ENCODE measurements around the gene NHSL1.

NHSL1 gene

DNA sequence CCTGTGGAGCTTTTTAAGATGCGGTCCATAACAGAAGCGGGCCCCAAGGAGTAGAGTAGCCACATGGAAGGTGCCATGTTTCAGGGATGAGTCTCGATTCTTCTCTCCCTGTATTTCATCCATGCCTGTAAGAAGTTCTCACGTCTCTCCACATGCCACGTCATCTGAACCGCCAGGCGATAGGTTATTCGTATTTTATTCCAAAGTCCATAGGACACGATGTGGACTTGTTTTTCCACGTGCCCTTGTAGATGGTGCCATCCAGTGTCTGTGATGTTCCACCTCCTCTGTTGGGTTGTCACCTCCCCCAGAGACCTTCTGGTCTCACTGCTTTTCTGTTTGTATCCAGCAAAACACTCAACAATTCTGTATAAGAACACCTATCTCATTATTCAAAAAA lies 77.7 kb downstream of the NHSL1 start:
- H3K27ac ChIP-seq (ENCODE audit: low read length) = no peak overlapping the region
- no peak overlapping the region for H3K4me2 ChIP-seq (ENCODE audit: insufficient read depth, low read length)
- ATAC-seq (ENCODE audit: insufficient read depth, low read depth) = no peak
- no peak overlapping the region for H2AFZ ChIP-seq (ENCODE audit: low read depth, low read length)
- no peak overlapping the region for H3K4me3 ChIP-seq (ENCODE audit: low read depth in 1 of 2, low read length in 2 of 2)
- H3K79me2 ChIP-seq (ENCODE audit: insufficient read depth, low read length) = no peaks in the 10 kb centered on the region
- H3K4me1 ChIP-seq (ENCODE audit: insufficient read depth, low read length) = no peaks in the 10 kb centered on the region
- no peak for DNase-seq
- H3K27me3 ChIP-seq (ENCODE audit: insufficient read depth, low read length, poor library complexity) = no peaks in the 10 kb centered on the region
- H4K20me1 ChIP-seq (ENCODE audit: insufficient read depth, low read length) = no peaks in the 10 kb centered on the region
- no peaks in the 10 kb centered on the region for H3K9me3 ChIP-seq (ENCODE audit: insufficient read depth, low read length, severe bottlenecking)
- no peak overlapping the region for H3K9ac ChIP-seq (ENCODE audit: low read depth, low read length)
- no peak for TF ChIP-seq EZH2 (IDR thresholded peaks at IDR 0.05; ENCODE audit: borderline replicate concordance, low read depth, low read length, severe bottlenecking)
- TF ChIP-seq, protein P1, sequence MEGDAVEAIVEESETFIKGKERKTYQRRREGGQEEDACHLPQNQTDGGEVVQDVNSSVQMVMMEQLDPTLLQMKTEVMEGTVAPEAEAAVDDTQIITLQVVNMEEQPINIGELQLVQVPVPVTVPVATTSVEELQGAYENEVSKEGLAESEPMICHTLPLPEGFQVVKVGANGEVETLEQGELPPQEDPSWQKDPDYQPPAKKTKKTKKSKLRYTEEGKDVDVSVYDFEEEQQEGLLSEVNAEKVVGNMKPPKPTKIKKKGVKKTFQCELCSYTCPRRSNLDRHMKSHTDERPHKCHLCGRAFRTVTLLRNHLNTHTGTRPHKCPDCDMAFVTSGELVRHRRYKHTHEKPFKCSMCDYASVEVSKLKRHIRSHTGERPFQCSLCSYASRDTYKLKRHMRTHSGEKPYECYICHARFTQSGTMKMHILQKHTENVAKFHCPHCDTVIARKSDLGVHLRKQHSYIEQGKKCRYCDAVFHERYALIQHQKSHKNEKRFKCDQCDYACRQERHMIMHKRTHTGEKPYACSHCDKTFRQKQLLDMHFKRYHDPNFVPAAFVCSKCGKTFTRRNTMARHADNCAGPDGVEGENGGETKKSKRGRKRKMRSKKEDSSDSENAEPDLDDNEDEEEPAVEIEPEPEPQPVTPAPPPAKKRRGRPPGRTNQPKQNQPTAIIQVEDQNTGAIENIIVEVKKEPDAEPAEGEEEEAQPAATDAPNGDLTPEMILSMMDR (IDR thresholded peaks at IDR 0.05; ENCODE audit: borderline replicate concordance, extremely low read depth, low read length, poor library complexity, severe bottlenecking) = no peak
- no peaks in the 10 kb centered on the region for H3K36me3 ChIP-seq (ENCODE audit: insufficient read depth, low read length)

DNA sequence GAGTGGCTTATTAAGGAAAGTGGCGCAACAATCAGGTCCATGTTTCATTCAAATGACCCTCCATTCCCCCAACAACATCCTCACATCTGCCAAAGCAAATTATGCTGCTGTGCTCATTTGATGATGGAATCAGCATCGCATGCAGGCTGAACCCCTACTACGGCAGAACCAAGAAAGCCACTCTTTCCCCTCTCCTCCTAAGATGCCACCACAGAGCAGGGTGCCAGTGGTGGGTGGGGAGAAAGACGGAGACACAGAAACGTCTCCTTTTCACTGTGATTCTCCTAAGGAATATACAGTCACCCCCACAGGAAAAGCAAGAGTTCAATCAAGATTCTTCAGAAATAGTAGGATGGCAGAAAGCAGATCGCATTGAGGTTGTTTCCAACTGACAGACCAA lies 78.2 kb downstream of the NHSL1 start:
- H3K4me1 ChIP-seq (ENCODE audit: insufficient read depth, low read length) = no peaks in the 10 kb centered on the region
- H3K9me3 ChIP-seq (ENCODE audit: insufficient read depth, low read length, severe bottlenecking) = no peaks in the 10 kb centered on the region
- no peak for TF ChIP-seq EZH2 (IDR thresholded peaks at IDR 0.05; ENCODE audit: borderline replicate concordance, low read depth, low read length, severe bottlenecking)
- TF ChIP-seq, protein P1 (IDR thresholded peaks at IDR 0.05; ENCODE audit: borderline replicate concordance, extremely low read depth, low read length, poor library complexity, severe bottlenecking) = no peak
- no peaks in the 10 kb centered on the region for H3K27me3 ChIP-seq (ENCODE audit: insufficient read depth, low read length, poor library complexity)
- no peak for DNase-seq
- H3K4me2 ChIP-seq (ENCODE audit: insufficient read depth, low read length) = no peak overlapping the region
- H3K79me2 ChIP-seq (ENCODE audit: insufficient read depth, low read length) = no peaks in the 10 kb centered on the region
- H3K9ac ChIP-seq (ENCODE audit: low read depth, low read length) = no peak overlapping the region
- H3K27ac ChIP-seq (ENCODE audit: low read length) = no peak overlapping the region
- no peak overlapping the region for H2AFZ ChIP-seq (ENCODE audit: low read depth, low read length)
- no peak for ATAC-seq (ENCODE audit: insufficient read depth, low read depth)
- no peak overlapping the region for H3K4me3 ChIP-seq (ENCODE audit: low read depth in 1 of 2, low read length in 2 of 2)
- H3K36me3 ChIP-seq (ENCODE audit: insufficient read depth, low read length) = no peaks in the 10 kb centered on the region
- H4K20me1 ChIP-seq (ENCODE audit: insufficient read depth, low read length) = no peaks in the 10 kb centered on the region

DNA sequence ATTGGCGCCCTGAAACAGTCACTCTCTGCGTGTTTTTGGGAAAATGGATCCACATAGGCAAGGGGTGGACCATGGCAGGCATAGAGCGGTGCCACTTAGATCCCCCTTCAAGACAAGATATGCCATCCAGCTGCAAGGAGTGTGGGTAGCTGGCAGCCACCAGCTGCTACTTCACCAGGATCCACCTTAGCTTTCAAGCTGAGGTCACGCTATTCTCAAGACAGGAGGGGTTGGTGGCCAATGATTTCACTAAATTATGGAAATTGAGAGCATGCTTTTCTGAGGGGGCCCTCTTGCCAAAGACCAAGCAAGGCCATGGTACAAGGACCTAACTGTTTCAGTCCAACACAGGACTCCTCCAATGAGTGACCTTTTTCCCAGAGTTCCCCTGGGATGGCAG lies 78.9 kb downstream of the NHSL1 start:
- Histone ChIP-seq H3K4me1 (ENCODE audit: insufficient read depth, low read length) (no peaks in the 10 kb centered on the region), H3K79me2 (ENCODE audit: insufficient read depth, low read length) (no peaks in the 10 kb centered on the region), H3K9ac (ENCODE audit: low read depth, low read length) (no peak overlapping the region), H2AFZ (ENCODE audit: low read depth, low read length) (no peak overlapping the region), H3K27ac (ENCODE audit: low read length) (no peak overlapping the region), H3K36me3 (ENCODE audit: insufficient read depth, low read length) (no peaks in the 10 kb centered on the region), H3K4me2 (ENCODE audit: insufficient read depth, low read length) (no peak overlapping the region), H4K20me1 (ENCODE audit: insufficient read depth, low read length) (no peaks in the 10 kb centered on the region), H3K27me3 (ENCODE audit: insufficient read depth, low read length, poor library complexity) (no peaks in the 10 kb centered on the region), H3K9me3 (ENCODE audit: insufficient read depth, low read length, severe bottlenecking) (no peaks in the 10 kb centered on the region), H3K4me3 (ENCODE audit: low read depth in 1 of 2, low read length in 2 of 2) (no peak overlapping the region)
- TF ChIP-seq EZH2 (IDR thresholded peaks at IDR 0.05; ENCODE audit: borderline replicate concordance, low read depth, low read length, severe bottlenecking) = no peak
- TF ChIP-seq, protein P1 (IDR thresholded peaks at IDR 0.05; ENCODE audit: borderline replicate concordance, extremely low read depth, low read length, poor library complexity, severe bottlenecking) = no peak
- ATAC-seq (ENCODE audit: insufficient read depth, low read depth) = no peak
- no peak for DNase-seq

DNA sequence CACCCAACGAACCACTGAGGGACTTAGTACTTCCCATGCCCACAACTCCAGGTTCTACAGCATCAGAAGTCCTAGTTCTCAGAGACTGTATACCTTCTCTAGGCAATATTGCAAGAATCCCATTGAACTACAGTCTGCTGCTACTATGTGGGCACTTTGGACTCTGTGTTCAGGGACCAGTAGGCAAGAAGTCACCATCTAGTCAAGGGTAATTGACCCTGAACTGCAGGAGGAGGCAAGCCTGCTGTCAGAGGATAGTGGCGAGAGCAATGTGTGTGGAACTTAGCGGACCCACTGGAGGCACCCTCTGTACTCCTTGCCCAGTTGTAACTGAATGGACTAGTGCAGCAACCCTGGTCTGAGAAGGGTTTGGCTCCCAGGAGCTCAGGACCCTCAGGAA lies 79.5 kb downstream of the NHSL1 start:
- Histone ChIP-seq H3K4me3 (ENCODE audit: low read depth in 1 of 2, low read length in 2 of 2) (no peak overlapping the region), H3K4me1 (ENCODE audit: insufficient read depth, low read length) (no peaks in the 10 kb centered on the region), H2AFZ (ENCODE audit: low read depth, low read length) (no peak overlapping the region), H4K20me1 (ENCODE audit: insufficient read depth, low read length) (no peaks in the 10 kb centered on the region), H3K79me2 (ENCODE audit: insufficient read depth, low read length) (no peaks in the 10 kb centered on the region), H3K27me3 (ENCODE audit: insufficient read depth, low read length, poor library complexity) (no peaks in the 10 kb centered on the region), H3K4me2 (ENCODE audit: insufficient read depth, low read length) (no peak overlapping the region), H3K9ac (ENCODE audit: low read depth, low read length) (no peak overlapping the region), H3K36me3 (ENCODE audit: insufficient read depth, low read length) (no peaks in the 10 kb centered on the region), H3K27ac (ENCODE audit: low read length) (no peak overlapping the region), H3K9me3 (ENCODE audit: insufficient read depth, low read length, severe bottlenecking) (no peaks in the 10 kb centered on the region)
- ATAC-seq (ENCODE audit: insufficient read depth, low read depth) (no peak), DNase-seq (no peak)
- TF ChIP-seq EZH2 (IDR thresholded peaks at IDR 0.05; ENCODE audit: borderline replicate concordance, low read depth, low read length, severe bottlenecking) = no peak
- TF ChIP-seq, protein P1 (IDR thresholded peaks at IDR 0.05; ENCODE audit: borderline replicate concordance, extremely low read depth, low read length, poor library complexity, severe bottlenecking) = no peak
